ENCODE measurements around the gene TMOD1. TPM values are rescaled to one million over a fixed set of nuclear protein-coding genes. Genes with fewer than 3 reads are reported as not detected.
A peak's percentile ranks its signal among the peaks of the same experiment; 100 is the strongest.
"Not testable (repeated sequence)": the region's sequence is repeated elsewhere in the genome, so short reads cannot be mapped to it uniquely, and the experiment has no call there.

Gene TMOD1
- total RNA-seq, 4 donors from 2014 or later, result 5.9 to 93.7 (median 22.2) TPM

GRCh38 chr9:97484134-97484533, 17.3 kb upstream of the TMOD1 start:
- no peak for DNase-seq
- Histone ChIP-seq H3K36me3 (no peaks in the 10 kb centered on the region), H3K4me1 (no peaks in the 10 kb centered on the region), H3K27me3 (no peaks in the 10 kb centered on the region), H3K9me3 (no peaks in the 10 kb centered on the region), H3K4me3 (no peak overlapping the region), H3K27ac (no peak overlapping the region)
- intact Hi-C loops (cut with DNase I; ENCODE audit: low total_unique reads), result no loop called here
- TF ChIP-seq, protein P1, sequence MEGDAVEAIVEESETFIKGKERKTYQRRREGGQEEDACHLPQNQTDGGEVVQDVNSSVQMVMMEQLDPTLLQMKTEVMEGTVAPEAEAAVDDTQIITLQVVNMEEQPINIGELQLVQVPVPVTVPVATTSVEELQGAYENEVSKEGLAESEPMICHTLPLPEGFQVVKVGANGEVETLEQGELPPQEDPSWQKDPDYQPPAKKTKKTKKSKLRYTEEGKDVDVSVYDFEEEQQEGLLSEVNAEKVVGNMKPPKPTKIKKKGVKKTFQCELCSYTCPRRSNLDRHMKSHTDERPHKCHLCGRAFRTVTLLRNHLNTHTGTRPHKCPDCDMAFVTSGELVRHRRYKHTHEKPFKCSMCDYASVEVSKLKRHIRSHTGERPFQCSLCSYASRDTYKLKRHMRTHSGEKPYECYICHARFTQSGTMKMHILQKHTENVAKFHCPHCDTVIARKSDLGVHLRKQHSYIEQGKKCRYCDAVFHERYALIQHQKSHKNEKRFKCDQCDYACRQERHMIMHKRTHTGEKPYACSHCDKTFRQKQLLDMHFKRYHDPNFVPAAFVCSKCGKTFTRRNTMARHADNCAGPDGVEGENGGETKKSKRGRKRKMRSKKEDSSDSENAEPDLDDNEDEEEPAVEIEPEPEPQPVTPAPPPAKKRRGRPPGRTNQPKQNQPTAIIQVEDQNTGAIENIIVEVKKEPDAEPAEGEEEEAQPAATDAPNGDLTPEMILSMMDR (IDR thresholded peaks at IDR 0.05), result no peak
- no peak for TF ChIP-seq POLR2A (IDR thresholded peaks at IDR 0.05)

- no peaks in the 10 kb centered on the region for H3K9me3 ChIP-seq
- no peak overlapping the region for H3K27ac ChIP-seq
- TF ChIP-seq, protein P1 (IDR thresholded peaks at IDR 0.05), result no peak
- TF ChIP-seq POLR2A (IDR thresholded peaks at IDR 0.05), result no peak
- no peaks in the 10 kb centered on the region for H3K27me3 ChIP-seq
- no peaks in the 10 kb centered on the region for H3K36me3 ChIP-seq
- no peaks in the 10 kb centered on the region for H3K4me1 ChIP-seq
- intact Hi-C loops (cut with DNase I; ENCODE audit: low total_unique reads), result no loop called here
- H3K4me3 ChIP-seq, result no peak overlapping the region
- no peak for DNase-seq
Observed at GRCh38 chr9:97487107-97487506, 14.4 kb upstream of the TMOD1 start.

DNA sequence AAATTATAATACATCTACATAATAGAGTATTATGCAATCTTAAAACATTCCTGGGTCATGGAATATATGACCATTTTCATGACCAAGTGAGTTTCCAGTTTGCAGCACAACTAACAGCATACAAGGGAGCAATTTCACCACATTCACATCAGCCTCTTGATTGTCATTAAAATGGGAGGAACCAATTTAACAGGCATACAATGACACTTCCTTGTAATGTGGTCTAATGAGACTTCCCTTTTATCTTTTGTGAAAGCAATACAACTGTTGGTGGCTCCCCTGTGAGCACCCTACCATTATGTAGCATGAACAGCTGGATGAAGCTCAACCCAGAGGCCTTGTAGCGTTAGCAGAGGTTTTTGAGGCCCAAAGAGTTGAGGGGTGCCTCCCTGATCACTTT, 13.6 kb upstream of the TMOD1 start:
- Histone ChIP-seq H3K27ac (no peak overlapping the region), H3K9me3 (no peaks in the 10 kb centered on the region), H3K4me3 (no peak overlapping the region), H3K4me1 (no peaks in the 10 kb centered on the region), H3K36me3 (no peaks in the 10 kb centered on the region), H3K27me3 (no peaks in the 10 kb centered on the region)
- TF ChIP-seq, protein P1 (IDR thresholded peaks at IDR 0.05), result no peak
- TF ChIP-seq POLR2A (IDR thresholded peaks at IDR 0.05), result no peak
- no peak for DNase-seq
- intact Hi-C loops (cut with DNase I; ENCODE audit: low total_unique reads), result no loop called here

DNA sequence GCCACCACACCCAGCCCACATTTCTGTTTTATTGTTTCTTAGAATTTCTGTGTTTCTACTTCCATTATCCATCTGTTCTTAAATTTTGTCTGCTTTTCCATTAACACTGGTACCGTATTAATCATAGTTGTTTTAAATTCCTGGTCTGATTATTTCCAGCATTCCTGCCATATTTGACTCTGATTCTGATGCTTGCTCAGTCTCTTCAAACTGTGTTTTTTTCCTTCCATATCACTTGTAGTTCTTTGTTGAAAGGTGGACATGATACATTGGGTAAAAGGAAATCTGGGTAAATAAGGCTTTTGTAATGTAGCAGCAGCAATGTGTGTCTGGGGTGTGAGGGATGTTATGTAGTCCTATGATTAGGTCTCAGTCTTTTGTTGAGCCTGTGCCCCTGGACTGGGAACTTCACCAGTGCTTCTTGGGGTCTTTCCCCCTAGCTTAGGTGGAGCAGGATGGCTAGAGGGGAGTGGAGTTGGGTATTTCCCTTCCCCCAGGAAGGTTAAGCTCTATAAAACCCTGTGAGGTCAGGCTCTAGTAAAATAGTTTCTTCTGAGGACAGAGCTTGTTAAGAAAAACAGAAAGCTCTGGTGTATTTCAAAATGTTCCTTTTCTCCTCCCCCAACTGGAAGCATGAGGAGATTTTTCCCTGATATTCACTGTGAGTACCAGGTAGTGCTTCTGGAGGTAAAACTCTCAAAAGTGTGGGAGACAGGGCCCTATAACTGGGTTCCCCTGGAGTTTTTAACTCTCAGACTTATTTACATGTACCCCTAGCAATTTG, 10.1 kb upstream of the TMOD1 start:
- Histone ChIP-seq H3K4me1 (no peaks in the 10 kb centered on the region), H3K27ac (peak overlapping the region; percentile 55 to 77), H3K4me3 (no peak overlapping the region), H3K9me3 (no peaks in the 10 kb centered on the region), H3K27me3 (no peaks in the 10 kb centered on the region), H3K36me3 (no peaks in the 10 kb centered on the region)
- intact Hi-C loops (cut with DNase I; ENCODE audit: low total_unique reads), result no loop called here
- no peak for DNase-seq
- TF ChIP-seq, protein P1 (IDR thresholded peaks at IDR 0.05), result no peak
- TF ChIP-seq POLR2A (IDR thresholded peaks at IDR 0.05), result no peak

- H3K36me3 ChIP-seq; H3K27ac ChIP-seq; H3K27me3 ChIP-seq; H3K4me3 ChIP-seq; intact Hi-C loops (cut with DNase I; ENCODE audit: low total_unique reads); H3K4me1 ChIP-seq; DNase-seq; H3K9me3 ChIP-seq: not testable (repeated sequence)
Observed at GRCh38 chr9:97497558-97498375, 3.7 kb upstream of the TMOD1 start.

- H3K9me3 ChIP-seq; DNase-seq; H3K27ac ChIP-seq; H3K4me1 ChIP-seq; H3K27me3 ChIP-seq; H3K4me3 ChIP-seq; H3K36me3 ChIP-seq; intact Hi-C loops (cut with DNase I; ENCODE audit: low total_unique reads): not testable (repeated sequence)
Observed at GRCh38 chr9:97498846-97499245, 2.6 kb upstream of the TMOD1 start.

Measured in uterus (tissue), 4 donors.